Natural killer cell (primary cell): ENCODE data around the gene LGALS9B. TPM values are rescaled to one million over a fixed set of nuclear protein-coding genes. Genes with fewer than 3 reads are reported as not detected.
A peak's percentile ranks its signal among the peaks of the same experiment; 100 is the strongest.
"Not testable (repeated sequence)": the region's sequence is repeated elsewhere in the genome, so short reads cannot be mapped to it uniquely, and the experiment has no call there.

Source experiments
- ATAC-seq, 3 donors: fragments of 150-1000 bp in 2 of 3; fragments of 200-7000 bp in 1 of 3; cut with Tn5 transposase; 1 replicate in 1 of 3; 2 replicates in 2 of 3; pipeline ENCODE4 v1.10.0; 2021; ENCODE audit warnings: mild to moderate bottlenecking in 2 of 3, moderate library complexity in 2 of 3
- DNase-seq, 2 donors: peaks; one replicate each; pipeline versions ENCODE4 v3.0.0 to v3.0.0-alpha.2; 2013 to 2021; ENCODE audit warnings: mixed read lengths in 1 of 2
- H3K27ac ChIP-seq: one replicate; pipeline ENCODE4 v1.5.1; 2013; ENCODE audit warnings: mild to moderate bottlenecking, low read length
- H3K27me3 ChIP-seq: one replicate; pipeline ENCODE4 v1.6.1; 2013; ENCODE audit warnings: low read length; ENCODE audit not compliant: control insufficient read depth, insufficient read depth
- H3K36me3 ChIP-seq: one replicate; pipeline ENCODE4 v1.6.1; 2013; ENCODE audit warnings: low read length; ENCODE audit not compliant: control insufficient read depth, insufficient read depth
- H3K4me1 ChIP-seq: one replicate; pipeline ENCODE4 v1.6.1; 2013; ENCODE audit warnings: low read length; ENCODE audit not compliant: control insufficient read depth, insufficient read depth
- H3K4me3 ChIP-seq: one replicate; pipeline ENCODE4 v1.5.1; 2013; ENCODE audit warnings: low read length
- H3K9me3 ChIP-seq: one replicate; pipeline ENCODE4 v1.6.1; 2013; ENCODE audit warnings: low read length; ENCODE audit not compliant: control insufficient read depth, insufficient read depth
- H3K27ac Mint-ChIP-seq, 2 donors: one replicate each; pipeline ENCODE4 v1.8.0; 2022; ENCODE audit warnings: mild to moderate bottlenecking in 2 of 2, mixed read lengths in 2 of 2, moderate library complexity in 1 of 2
- H3K27me3 Mint-ChIP-seq, 2 donors: one replicate each; pipeline ENCODE4 v1.8.0; 2022; ENCODE audit warnings: low read depth in 2 of 2, mixed read lengths in 2 of 2
- H3K36me3 Mint-ChIP-seq: one replicate; pipeline ENCODE4 v1.8.0; 2022; ENCODE audit warnings: mixed read lengths
- H3K4me1 Mint-ChIP-seq, 2 donors: one replicate each; pipeline ENCODE4 v1.8.0; 2022; ENCODE audit warnings: mixed read lengths in 2 of 2
- H3K4me3 Mint-ChIP-seq: one replicate; pipeline ENCODE4 v1.8.0; 2022; ENCODE audit warnings: mild to moderate bottlenecking, moderate library complexity, mixed read lengths
- H3K9me3 Mint-ChIP-seq, 2 donors: one replicate each; pipeline ENCODE4 v1.8.0; 2022; ENCODE audit warnings: mixed read lengths in 2 of 2
- WGBS: methylation state at CpG from one replicate; pipeline ENCODE4 v1.1.7; 2013; ENCODE audit warnings: missing lambda C conversion rate; ENCODE audit not compliant: insufficient coverage; 5-methylcytosine and 5-hydroxymethylcytosine counted together
- intact Hi-C: fragments of 100-400 bp; cut with micrococcal nuclease; formaldehyde crosslinking; loops from one replicate; pipeline ENCODE4 v1.14.2; 2022
- total RNA-seq, 4 donors: library from RNA; stranded (reverse); fragments of 120-200 nt in 1 of 4; gene quantifications; one replicate each; pipeline versions ENCODE4 v1.2.3 to v1.2.4, GENCODE V29; 2013 to 2022

LGALS9B gene
- total RNA-seq, 3 donors from 2014 or later (not counting 1 experiment from before 2014, with no cell fraction given): 40.8 to 131 (median 50.8) TPM

GRCh38 chr17:20466553-20466952, 786 bp downstream of the LGALS9B start:
- H3K27me3 Mint-ChIP-seq, H3K36me3 ChIP-seq, H3K9me3 Mint-ChIP-seq, DNase-seq, H3K4me1 Mint-ChIP-seq, H3K27me3 ChIP-seq, H3K27ac ChIP-seq, intact Hi-C loops, ATAC-seq, H3K4me3 ChIP-seq, H3K36me3 Mint-ChIP-seq, H3K9me3 ChIP-seq: not testable (repeated sequence)
- peaks cover 26% of the 10 kb centered on the region for H3K4me1 ChIP-seq
- Mint-ChIP-seq H3K27ac (peak overlapping the region; percentile 95 to 96), H3K4me3 (peak overlapping the region; percentile 97)
- 43% methylated on average over 2 of the region's 5 CpGs for WGBS

GRCh38 chr17:20465535-20465934, 1.8 kb downstream of the LGALS9B start:
- H3K4me1 Mint-ChIP-seq, H3K27ac ChIP-seq, H3K36me3 Mint-ChIP-seq, H3K27me3 ChIP-seq, H3K9me3 ChIP-seq, H3K4me3 ChIP-seq, ATAC-seq, DNase-seq, H3K9me3 Mint-ChIP-seq, intact Hi-C loops, H3K36me3 ChIP-seq, H3K4me3 Mint-ChIP-seq, H3K27me3 Mint-ChIP-seq: not testable (repeated sequence)
- H3K4me1 ChIP-seq: peaks cover 26% of the 10 kb centered on the region
- WGBS: 100% methylated on average over 5 of the region's 12 CpGs
- H3K27ac Mint-ChIP-seq: peak overlapping the region in 1 of 2 donors; percentile 95

GRCh38 chr17:20464854-20465414, 2.4 kb downstream of the LGALS9B start:
- H3K9me3 ChIP-seq, intact Hi-C loops, H3K27me3 ChIP-seq, H3K4me1 Mint-ChIP-seq, H3K36me3 Mint-ChIP-seq, H3K4me3 Mint-ChIP-seq, H3K9me3 Mint-ChIP-seq, H3K27me3 Mint-ChIP-seq, H3K36me3 ChIP-seq, H3K4me3 ChIP-seq, H3K27ac Mint-ChIP-seq, ATAC-seq, DNase-seq, H3K27ac ChIP-seq: not testable (repeated sequence)
- no CpG with 5 or more reads among the region's 9 CpGs for WGBS
- H3K4me1 ChIP-seq: peaks cover 26% of the 10 kb centered on the region

GRCh38 chr17:20462158-20462557, 5.2 kb downstream of the LGALS9B start:
- no CpG with 5 or more reads among the region's 3 CpGs for WGBS
- H3K27ac ChIP-seq, H3K36me3 Mint-ChIP-seq, H3K4me1 Mint-ChIP-seq, H3K27ac Mint-ChIP-seq, H3K9me3 ChIP-seq, DNase-seq, intact Hi-C loops, H3K4me3 Mint-ChIP-seq, H3K36me3 ChIP-seq, ATAC-seq, H3K27me3 ChIP-seq, H3K27me3 Mint-ChIP-seq, H3K4me3 ChIP-seq, H3K9me3 Mint-ChIP-seq: not testable (repeated sequence)
- peaks cover 12% of the 10 kb centered on the region for H3K4me1 ChIP-seq

- H3K9me3 ChIP-seq, H3K27ac Mint-ChIP-seq, H3K36me3 Mint-ChIP-seq, H3K4me1 Mint-ChIP-seq, ATAC-seq, H3K4me3 ChIP-seq, intact Hi-C loops, H3K4me3 Mint-ChIP-seq, DNase-seq, H3K27me3 Mint-ChIP-seq, H3K9me3 Mint-ChIP-seq, H3K27ac ChIP-seq, H3K4me1 ChIP-seq, H3K36me3 ChIP-seq, H3K27me3 ChIP-seq: not testable (repeated sequence)
- WGBS: 67% methylated on average over 1 of the region's 10 CpGs
Observed at GRCh38 chr17:20457848-20458381, 9.4 kb downstream of the LGALS9B start.

- not testable (repeated sequence) for H3K36me3 ChIP-seq, ATAC-seq, H3K4me1 Mint-ChIP-seq
Observed at GRCh38 chr17:20455106-20455505, 12.2 kb downstream of the LGALS9B start.

GRCh38 chr17:20453820-20454434, 13.4 kb downstream of the LGALS9B start:
- H3K4me1 Mint-ChIP-seq, H3K27ac Mint-ChIP-seq, H3K27me3 Mint-ChIP-seq, DNase-seq, H3K4me3 ChIP-seq, H3K36me3 ChIP-seq, intact Hi-C loops, H3K9me3 ChIP-seq, ATAC-seq, H3K27me3 ChIP-seq, H3K27ac ChIP-seq, H3K4me3 Mint-ChIP-seq, H3K36me3 Mint-ChIP-seq, H3K9me3 Mint-ChIP-seq: not testable (repeated sequence)
- peaks cover 11% of the 10 kb centered on the region for H3K4me1 ChIP-seq
- WGBS: 100% methylated on average over 1 of the region's 11 CpGs

More at GRCh38 chr17:20455106-20455505, 12.2 kb downstream of the LGALS9B start:
- H3K4me3 ChIP-seq, H3K27ac Mint-ChIP-seq, H3K9me3 ChIP-seq, H3K4me3 Mint-ChIP-seq, H3K36me3 Mint-ChIP-seq, H3K27ac ChIP-seq, H3K9me3 Mint-ChIP-seq, intact Hi-C loops, DNase-seq, H3K27me3 ChIP-seq, H3K27me3 Mint-ChIP-seq: not testable (repeated sequence)
- peaks cover 11% of the 10 kb centered on the region for H3K4me1 ChIP-seq
- WGBS: no CpG with 5 or more reads among the region's 10 CpGs

- H3K27ac ChIP-seq, H3K4me3 ChIP-seq, H3K9me3 ChIP-seq, H3K27me3 Mint-ChIP-seq, H3K9me3 Mint-ChIP-seq, H3K36me3 Mint-ChIP-seq, intact Hi-C loops, H3K27ac Mint-ChIP-seq, H3K36me3 ChIP-seq, H3K4me1 Mint-ChIP-seq, H3K27me3 ChIP-seq: not testable (repeated sequence)
- peaks cover 11% of the 10 kb centered on the region for H3K4me1 ChIP-seq
- WGBS: no CpG with 5 or more reads among the region's 12 CpGs
- DNase-seq (peak; percentile 19 to 35), ATAC-seq (peak; percentile 70 to 95 (median 91))
- H3K4me3 Mint-ChIP-seq: peak overlapping the region; percentile 45
Observed at GRCh38 chr17:20450852-20451251, 16.5 kb downstream of the LGALS9B start.
